ENCODE data around the gene CADM2. TPM values are rescaled to one million over a fixed set of nuclear protein-coding genes. Genes with fewer than 3 reads are reported as not detected.
"Not testable (repeated sequence)": the region's sequence is repeated elsewhere in the genome, so short reads cannot be mapped to it uniquely, and the experiment has no call there.

The CADM2 gene
- total and polyA plus RNA-seq, 4 donors = 1.3 to 1.8 TPM; not detected in 2

GRCh38 chr3:85930718-85931117 lies 971.9 kb downstream of the CADM2 start:
- no peaks in the 10 kb centered on the region for H3K4me1 ChIP-seq (ENCODE audit: control insufficient read depth in 1 of 2, insufficient read depth in 2 of 2, low read length in 2 of 2)
- intact Hi-C loops (cut with DNase I) = no loop called here
- no peak overlapping the region for H3K27ac ChIP-seq (ENCODE audit: low read depth in 1 of 2, low read length in 2 of 2)

GRCh38 chr3:85933326-85933725 lies 974.5 kb downstream of the CADM2 start:
- no peak for DNase-seq

More at GRCh38 chr3:85930718-85931117, 971.9 kb downstream of the CADM2 start:
- Histone ChIP-seq H3K36me3 (ENCODE audit: control insufficient read depth in 1 of 2, insufficient read depth in 2 of 2, low read length in 1 of 2) (no peaks in the 10 kb centered on the region), H3K27me3 (ENCODE audit: control insufficient read depth in 1 of 2, insufficient read depth in 2 of 2, low read length in 1 of 2) (no peaks in the 10 kb centered on the region), H3K9me3 (ENCODE audit: control insufficient read depth, low read length) (no peaks in the 10 kb centered on the region), H3K4me3 (ENCODE audit: low read length in 2 of 2) (no peak overlapping the region)
- ATAC-seq (ENCODE audit: low FRiP score) (no peak), DNase-seq (no peak)
- whole genome bisulfite sequencing, 2 donors = 90 to 91% methylated on average over 1 of the region's 1 CpG

GRCh38 chr3:85935171-85935570 lies 976.4 kb downstream of the CADM2 start:
- Histone ChIP-seq H3K27me3 (ENCODE audit: control insufficient read depth in 1 of 2, insufficient read depth in 2 of 2, low read length in 1 of 2) (no peaks in the 10 kb centered on the region), H3K4me3 (ENCODE audit: low read length in 2 of 2) (no peak overlapping the region), H3K36me3 (ENCODE audit: control insufficient read depth in 1 of 2, insufficient read depth in 2 of 2, low read length in 1 of 2) (no peaks in the 10 kb centered on the region), H3K9me3 (ENCODE audit: control insufficient read depth, low read length) (no peaks in the 10 kb centered on the region), H3K4me1 (ENCODE audit: control insufficient read depth in 1 of 2, insufficient read depth in 2 of 2, low read length in 2 of 2) (no peaks in the 10 kb centered on the region), H3K27ac (ENCODE audit: low read depth in 1 of 2, low read length in 2 of 2) (no peak overlapping the region)
- intact Hi-C loops (cut with DNase I) = no loop called here
- WGBS, 2 donors = 92 to 95% methylated on average over 1 of the region's 1 CpG
- ATAC-seq (ENCODE audit: low FRiP score) = no peak
- DNase-seq = no peak

More at GRCh38 chr3:85933326-85933725, 974.5 kb downstream of the CADM2 start:
- intact Hi-C loops (cut with DNase I) = no loop called here
- no peak for ATAC-seq (ENCODE audit: low FRiP score)
- Histone ChIP-seq H3K36me3 (ENCODE audit: control insufficient read depth in 1 of 2, insufficient read depth in 2 of 2, low read length in 1 of 2) (no peaks in the 10 kb centered on the region), H3K4me3 (ENCODE audit: low read length in 2 of 2) (no peak overlapping the region), H3K27me3 (ENCODE audit: control insufficient read depth in 1 of 2, insufficient read depth in 2 of 2, low read length in 1 of 2) (no peaks in the 10 kb centered on the region), H3K4me1 (ENCODE audit: control insufficient read depth in 1 of 2, insufficient read depth in 2 of 2, low read length in 2 of 2) (no peaks in the 10 kb centered on the region), H3K9me3 (ENCODE audit: control insufficient read depth, low read length) (no peaks in the 10 kb centered on the region), H3K27ac (ENCODE audit: low read depth in 1 of 2, low read length in 2 of 2) (no peak overlapping the region)
- 86 to 89% methylated on average over 5 of the region's 5 CpGs for WGBS, 2 donors

GRCh38 chr3:85939074-85939482 lies 980.3 kb downstream of the CADM2 start:
- H3K27ac ChIP-seq (ENCODE audit: low read depth in 1 of 2, low read length in 2 of 2) = no peak overlapping the region
- intact Hi-C loops (cut with DNase I) = no loop called here
- no peaks in the 10 kb centered on the region for H3K27me3 ChIP-seq (ENCODE audit: control insufficient read depth in 1 of 2, insufficient read depth in 2 of 2, low read length in 1 of 2)
- no peaks in the 10 kb centered on the region for H3K36me3 ChIP-seq (ENCODE audit: control insufficient read depth in 1 of 2, insufficient read depth in 2 of 2, low read length in 1 of 2)
- ATAC-seq (ENCODE audit: low FRiP score) (no peak), DNase-seq (no peak)
- H3K9me3 ChIP-seq (ENCODE audit: control insufficient read depth, low read length) = no peaks in the 10 kb centered on the region
- H3K4me3 ChIP-seq (ENCODE audit: low read length in 2 of 2) = no peak overlapping the region
- H3K4me1 ChIP-seq (ENCODE audit: control insufficient read depth in 1 of 2, insufficient read depth in 2 of 2, low read length in 2 of 2) = no peaks in the 10 kb centered on the region
- WGBS, 2 donors = 14 to 18% methylated on average over 3 of the region's 3 CpGs

- ATAC-seq (ENCODE audit: low FRiP score) (no peak), DNase-seq (no peak)
- Histone ChIP-seq H3K4me3 (ENCODE audit: low read length in 2 of 2) (no peak overlapping the region), H3K4me1 (ENCODE audit: control insufficient read depth in 1 of 2, insufficient read depth in 2 of 2, low read length in 2 of 2) (no peaks in the 10 kb centered on the region), H3K27me3 (ENCODE audit: control insufficient read depth in 1 of 2, insufficient read depth in 2 of 2, low read length in 1 of 2) (no peaks in the 10 kb centered on the region), H3K36me3 (ENCODE audit: control insufficient read depth in 1 of 2, insufficient read depth in 2 of 2, low read length in 1 of 2) (no peaks in the 10 kb centered on the region), H3K9me3 (ENCODE audit: control insufficient read depth, low read length) (no peaks in the 10 kb centered on the region), H3K27ac (ENCODE audit: low read depth in 1 of 2, low read length in 2 of 2) (no peak overlapping the region)
- 82 to 88% methylated on average over 1 of the region's 1 CpG for WGBS, 2 donors
- intact Hi-C loops (cut with DNase I) = no loop called here
Observed at GRCh38 chr3:85950435-85950834, 991.6 kb downstream of the CADM2 start.

GRCh38 chr3:85960793-85961192 lies 1002.0 kb downstream of the CADM2 start:
- no peak for ATAC-seq (ENCODE audit: low FRiP score)
- Histone ChIP-seq H3K9me3 (ENCODE audit: control insufficient read depth, low read length) (no peaks in the 10 kb centered on the region), H3K4me1 (ENCODE audit: control insufficient read depth in 1 of 2, insufficient read depth in 2 of 2, low read length in 2 of 2) (no peaks in the 10 kb centered on the region), H3K36me3 (ENCODE audit: control insufficient read depth in 1 of 2, insufficient read depth in 2 of 2, low read length in 1 of 2) (no peaks in the 10 kb centered on the region), H3K27ac (ENCODE audit: low read depth in 1 of 2, low read length in 2 of 2) (no peak overlapping the region), H3K4me3 (ENCODE audit: low read length in 2 of 2) (no peak overlapping the region), H3K27me3 (ENCODE audit: control insufficient read depth in 1 of 2, insufficient read depth in 2 of 2, low read length in 1 of 2) (no peaks in the 10 kb centered on the region)
- DNase-seq = no peak
- intact Hi-C loops (cut with DNase I) = no loop called here

GRCh38 chr3:85977615-85978338 lies 1019.0 kb downstream of the CADM2 start:
- no peaks in the 10 kb centered on the region for H3K9me3 ChIP-seq (ENCODE audit: control insufficient read depth, low read length)
- no peaks in the 10 kb centered on the region for H3K27me3 ChIP-seq (ENCODE audit: control insufficient read depth in 1 of 2, insufficient read depth in 2 of 2, low read length in 1 of 2)
- H3K27ac ChIP-seq (ENCODE audit: low read depth in 1 of 2, low read length in 2 of 2) = no peak overlapping the region
- ATAC-seq (ENCODE audit: low FRiP score) (no peak), DNase-seq (no peak)
- H3K36me3 ChIP-seq (ENCODE audit: control insufficient read depth in 1 of 2, insufficient read depth in 2 of 2, low read length in 1 of 2) = no peaks in the 10 kb centered on the region
- no peak overlapping the region for H3K4me3 ChIP-seq (ENCODE audit: low read length in 2 of 2)
- 48 to 53% methylated on average over 6 of the region's 6 CpGs for WGBS, 2 donors
- intact Hi-C loops (cut with DNase I) = no loop called here
- no peaks in the 10 kb centered on the region for H3K4me1 ChIP-seq (ENCODE audit: control insufficient read depth in 1 of 2, insufficient read depth in 2 of 2, low read length in 2 of 2)

GRCh38 chr3:85979034-85979433 lies 1020.2 kb downstream of the CADM2 start:
- DNase-seq (no peak), ATAC-seq (ENCODE audit: low FRiP score) (no peak)
- Histone ChIP-seq H3K27me3 (ENCODE audit: control insufficient read depth in 1 of 2, insufficient read depth in 2 of 2, low read length in 1 of 2) (no peaks in the 10 kb centered on the region), H3K4me1 (ENCODE audit: control insufficient read depth in 1 of 2, insufficient read depth in 2 of 2, low read length in 2 of 2) (no peaks in the 10 kb centered on the region), H3K4me3 (ENCODE audit: low read length in 2 of 2) (no peak overlapping the region), H3K27ac (ENCODE audit: low read depth in 1 of 2, low read length in 2 of 2) (no peak overlapping the region), H3K9me3 (ENCODE audit: control insufficient read depth, low read length) (no peaks in the 10 kb centered on the region), H3K36me3 (ENCODE audit: control insufficient read depth in 1 of 2, insufficient read depth in 2 of 2, low read length in 1 of 2) (no peaks in the 10 kb centered on the region)
- intact Hi-C loops (cut with DNase I) = no loop called here

- H3K36me3 ChIP-seq (ENCODE audit: control insufficient read depth in 1 of 2, insufficient read depth in 2 of 2, low read length in 1 of 2); ATAC-seq (ENCODE audit: low FRiP score); H3K27ac ChIP-seq (ENCODE audit: low read depth in 1 of 2, low read length in 2 of 2); H3K9me3 ChIP-seq (ENCODE audit: control insufficient read depth, low read length); intact Hi-C loops (cut with DNase I); H3K4me3 ChIP-seq (ENCODE audit: low read length in 2 of 2); DNase-seq; H3K27me3 ChIP-seq (ENCODE audit: control insufficient read depth in 1 of 2, insufficient read depth in 2 of 2, low read length in 1 of 2); H3K4me1 ChIP-seq (ENCODE audit: control insufficient read depth in 1 of 2, insufficient read depth in 2 of 2, low read length in 2 of 2): not testable (repeated sequence)
- 90 to 91% methylated on average over 10 of the region's 10 CpGs for WGBS, 2 donors
Observed at GRCh38 chr3:85989581-85989980, 1030.8 kb downstream of the CADM2 start.

All from aorta (tissue), 5 donors.